CMK (cell line): ENCODE data around the gene EEA1.

Experiments
- DNase-seq: peaks from one replicate; pipeline ENCODE4 v3.0.0-alpha.2; 2010; ENCODE audit warnings: low read depth

The EEA1 gene

DNA sequence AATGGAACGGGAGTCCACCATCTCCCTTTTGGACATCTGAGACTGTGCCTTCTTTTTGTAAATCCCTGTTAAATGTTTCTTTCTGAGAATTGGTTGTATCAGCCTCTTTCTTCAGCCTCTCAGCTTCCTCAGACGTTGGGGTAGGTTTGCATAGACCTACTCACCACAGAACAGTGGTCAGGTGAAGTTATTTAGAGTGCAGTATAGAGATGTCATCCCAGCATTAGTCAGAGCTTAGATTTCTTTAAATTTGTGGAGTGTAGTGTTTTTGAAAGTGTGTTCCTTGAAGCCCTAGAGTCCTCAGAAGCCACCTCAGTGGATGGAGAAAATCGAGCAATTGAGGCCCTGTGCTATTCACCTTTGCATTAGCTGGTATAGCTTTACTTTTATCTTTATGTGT is 8.9 kb upstream of the EEA1 start:
- no peak for DNase-seq

DNA sequence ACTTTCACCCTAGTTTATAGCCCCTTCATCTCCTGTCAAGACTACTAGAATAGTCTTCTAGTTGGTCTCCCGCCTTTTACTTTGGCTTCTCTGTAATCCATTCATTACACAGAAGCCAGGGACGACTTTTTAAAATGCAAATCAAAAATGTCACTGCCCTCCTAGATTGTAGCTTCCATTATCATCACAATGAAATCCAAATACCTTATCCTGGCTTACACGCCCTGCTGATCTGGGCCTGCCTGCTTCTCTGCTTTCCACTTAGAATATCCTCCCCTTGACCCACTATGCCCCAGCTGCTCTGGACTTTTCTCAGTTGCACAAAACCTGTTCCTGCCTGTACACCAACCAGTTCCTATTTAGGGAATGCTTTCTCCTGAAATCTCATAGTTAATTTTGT is 4.5 kb upstream of the EEA1 start:
- no peak for DNase-seq

DNA sequence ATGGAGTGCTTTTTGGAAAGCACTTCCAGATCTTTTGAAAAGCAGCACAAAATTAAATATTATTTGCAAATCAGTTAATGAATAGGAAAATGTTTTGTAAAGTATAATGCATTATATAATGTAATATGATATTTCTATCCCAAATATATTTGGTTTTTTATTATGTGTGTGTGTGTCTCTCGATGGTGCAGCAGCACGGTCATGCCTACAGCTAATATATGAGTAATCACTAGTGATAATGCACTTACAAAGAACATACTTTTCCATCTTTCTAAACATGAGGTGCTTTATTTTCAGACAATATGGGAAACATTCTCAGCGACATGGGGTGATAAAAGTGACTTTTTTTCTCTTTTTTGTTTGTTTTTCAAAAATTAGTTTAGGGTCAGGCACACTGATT is 1.3 kb upstream of the EEA1 start:
- no peak for DNase-seq

DNA sequence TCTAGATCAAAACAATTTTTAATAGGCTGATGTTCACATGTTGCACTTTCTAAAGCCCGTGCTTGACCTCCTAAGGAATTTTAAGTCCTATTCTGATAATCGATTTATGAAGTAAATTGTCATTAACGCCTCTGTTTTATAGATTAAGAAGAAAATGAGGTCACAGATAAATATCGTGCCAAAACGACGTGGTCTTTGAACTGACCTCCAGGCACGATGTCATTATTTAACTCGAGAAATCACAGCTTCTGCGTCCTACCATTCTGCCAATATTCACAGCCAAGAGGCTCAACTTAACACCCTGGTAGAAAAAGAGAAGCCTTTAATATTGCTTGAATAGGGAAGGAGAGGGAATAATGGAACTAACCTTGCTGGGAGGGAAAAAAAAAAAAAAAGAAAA is 888 bp upstream of the EEA1 start:
- DNase-seq = no peak

DNA sequence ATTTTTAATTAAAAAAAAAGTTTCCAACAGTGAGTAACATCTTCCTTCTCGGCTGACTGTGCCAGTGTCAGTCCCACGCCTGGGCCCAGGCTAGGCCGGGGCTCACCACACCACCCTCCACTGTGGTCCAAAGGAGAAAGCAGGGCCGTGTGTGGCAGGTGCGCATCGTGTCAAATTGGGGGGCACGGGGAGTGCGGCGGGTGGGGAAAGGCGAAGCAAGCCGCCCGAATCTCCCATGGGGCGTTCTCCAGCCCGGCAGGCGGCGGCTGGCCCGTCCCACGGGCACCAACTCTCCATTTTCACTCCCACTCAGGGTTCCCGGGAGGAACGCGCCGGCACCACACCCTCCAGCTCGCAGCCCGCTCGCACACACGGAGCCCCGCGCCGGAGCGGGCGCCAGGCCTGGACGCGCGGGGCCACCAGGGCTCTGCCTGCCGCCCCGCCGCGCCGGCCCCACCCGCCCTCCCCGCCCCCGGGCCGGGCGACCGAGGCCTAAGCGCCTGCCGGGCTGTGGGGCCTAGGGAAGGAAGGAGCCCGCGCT is 604 bp downstream of the EEA1 start:
- no peak for DNase-seq

DNA sequence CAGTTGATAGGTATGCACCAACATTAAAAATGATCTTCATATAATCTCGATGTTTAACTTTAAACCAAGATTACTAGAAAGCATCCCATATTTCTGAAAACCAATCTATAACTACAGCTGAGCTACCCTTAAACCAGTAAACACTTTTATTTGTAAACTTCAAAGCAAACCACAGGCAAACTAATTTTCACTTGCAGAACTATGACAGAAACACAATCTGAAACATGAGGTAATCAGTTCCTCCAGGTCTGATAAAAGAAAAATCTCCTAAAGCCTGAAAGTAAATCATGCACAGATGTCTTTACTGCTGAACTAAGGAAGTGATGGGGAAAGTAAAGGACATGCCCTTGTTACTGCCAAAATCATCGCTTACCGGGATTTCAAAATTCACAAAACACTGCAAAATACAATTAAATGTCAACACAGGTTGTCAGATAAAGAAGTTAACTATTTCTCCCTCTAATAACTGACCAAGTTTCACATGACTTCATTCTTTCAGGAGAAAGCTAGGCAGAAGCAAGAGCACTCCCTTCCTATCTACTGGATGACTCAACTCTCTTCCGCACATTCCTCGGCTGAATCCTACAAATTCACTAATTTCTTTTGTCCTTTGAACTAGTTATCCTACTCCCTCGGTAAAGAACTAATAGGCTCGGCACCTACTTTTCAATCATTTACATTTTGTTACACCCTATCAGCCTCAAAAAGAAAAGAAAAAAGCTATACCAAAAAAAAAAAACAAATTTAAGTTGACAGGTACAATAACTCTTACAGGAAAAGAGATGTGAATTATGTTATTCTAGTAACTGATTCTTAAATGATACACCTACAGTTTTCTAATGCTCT is 1.4 kb downstream of the EEA1 start:
- DNase-seq = no peak

DNA sequence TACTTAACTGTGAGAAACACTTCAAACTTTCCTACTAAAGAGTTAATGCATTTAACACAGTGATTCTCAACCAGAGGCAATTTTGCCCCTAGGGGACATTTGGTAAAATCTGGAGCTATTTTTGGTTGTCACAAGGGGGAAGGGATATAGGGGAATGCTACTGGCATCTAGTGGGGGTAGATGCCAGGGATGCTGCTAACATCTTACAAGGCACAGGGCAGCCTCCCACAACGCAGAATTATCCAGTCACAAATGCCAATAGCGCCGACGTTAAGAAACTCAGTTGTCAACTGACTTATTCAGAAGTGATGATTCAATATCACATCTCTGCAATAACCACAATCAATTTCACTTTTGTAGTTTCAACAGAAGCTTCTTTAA is 2.0 kb downstream of the EEA1 start:
- no peak for DNase-seq

DNA sequence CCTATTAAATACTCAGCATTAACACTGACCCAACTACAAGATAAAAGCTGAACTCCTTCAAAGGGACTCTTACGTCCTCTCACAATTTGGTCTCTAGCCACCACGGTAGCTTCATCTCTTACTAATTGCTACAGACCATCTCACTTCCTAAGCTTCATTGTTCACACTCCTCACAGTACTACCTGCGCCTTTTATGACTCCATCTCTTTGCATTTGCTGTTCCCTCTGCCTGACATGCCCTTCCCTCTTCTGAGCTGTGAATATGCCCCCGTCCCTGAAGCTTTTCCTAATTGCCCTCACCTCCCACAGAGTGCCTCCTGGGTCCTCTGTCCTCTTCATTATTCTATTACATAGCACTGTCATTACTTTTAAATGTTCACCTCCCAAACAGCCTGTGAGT is 2.5 kb downstream of the EEA1 start:
- no peak for DNase-seq

DNA sequence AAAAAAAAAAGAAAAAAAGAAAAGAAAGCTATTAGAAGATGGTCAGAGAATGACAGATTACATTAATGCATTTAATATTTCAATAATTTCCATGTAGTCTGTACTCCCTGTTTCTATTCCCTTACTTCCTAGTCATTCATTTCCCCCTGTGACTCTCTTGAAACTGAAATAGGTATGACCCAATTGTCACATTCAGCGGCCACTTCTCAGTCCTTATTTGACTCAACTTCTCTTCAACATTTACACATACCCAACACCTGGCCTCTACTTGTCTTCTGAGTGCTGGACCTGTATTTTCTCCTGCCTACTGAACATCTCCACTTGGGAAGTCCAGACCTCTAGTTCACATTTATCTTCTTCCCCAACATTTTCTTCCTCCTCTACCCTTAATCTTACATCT is 7.2 kb downstream of the EEA1 start:
- no peak for DNase-seq

DNA sequence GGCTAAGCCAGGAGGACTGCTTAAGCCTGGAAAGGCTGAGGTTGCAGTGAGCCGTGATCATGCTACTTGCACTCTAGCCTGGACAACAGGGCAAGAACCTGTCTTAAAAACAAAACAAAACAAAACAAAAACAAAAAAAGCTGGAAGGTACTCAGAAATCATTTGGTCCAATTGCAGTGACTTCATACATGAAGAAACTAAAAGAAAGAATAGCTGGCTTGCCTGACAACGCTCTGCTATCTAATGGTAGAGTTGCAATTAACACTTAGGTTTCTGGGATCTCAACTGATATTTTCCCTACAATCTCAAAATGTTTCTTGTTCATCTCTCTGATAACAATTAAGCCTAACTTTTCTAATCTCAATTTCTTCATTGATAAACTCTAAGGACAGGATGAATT is 13.7 kb downstream of the EEA1 start:
- DNase-seq = no peak

DNA sequence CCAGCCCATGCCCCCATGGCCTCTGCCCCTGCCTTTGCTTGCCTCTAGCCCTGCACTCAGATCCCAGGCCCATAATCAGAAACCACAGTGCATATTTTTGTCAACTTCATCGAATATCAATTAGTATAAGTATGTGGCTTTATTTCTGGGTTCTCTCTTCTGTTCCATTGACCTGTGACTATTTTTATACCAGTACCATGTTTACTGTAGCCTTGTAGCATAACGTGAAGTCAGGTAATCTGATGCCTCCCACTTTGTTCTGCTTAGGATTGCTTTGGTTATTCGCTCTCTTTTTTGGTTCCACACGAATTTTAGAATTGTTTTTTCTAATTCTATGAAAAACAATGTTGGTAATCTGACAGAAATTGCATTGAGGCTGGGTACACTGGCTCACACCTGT is 14.9 kb downstream of the EEA1 start:
- no peak for DNase-seq

DNA sequence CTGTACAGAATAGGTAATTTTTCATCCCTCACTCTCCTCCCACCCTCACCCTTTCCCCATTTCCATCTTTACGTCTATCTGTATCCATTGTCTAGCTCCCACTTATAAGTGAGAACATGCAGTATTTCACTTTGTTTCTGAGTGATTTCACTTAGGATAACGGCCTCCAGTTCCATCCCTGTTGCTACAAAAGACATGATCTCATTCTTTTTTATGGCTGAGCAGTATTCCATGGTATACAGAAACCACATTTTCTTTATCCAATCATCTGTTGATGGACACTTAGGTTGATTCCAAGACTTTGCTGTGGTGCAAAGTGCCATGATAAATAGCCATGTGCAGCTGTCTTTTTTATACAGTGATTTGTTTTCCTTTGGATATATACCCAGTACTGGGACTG is 16.4 kb downstream of the EEA1 start:
- DNase-seq = no peak

DNA sequence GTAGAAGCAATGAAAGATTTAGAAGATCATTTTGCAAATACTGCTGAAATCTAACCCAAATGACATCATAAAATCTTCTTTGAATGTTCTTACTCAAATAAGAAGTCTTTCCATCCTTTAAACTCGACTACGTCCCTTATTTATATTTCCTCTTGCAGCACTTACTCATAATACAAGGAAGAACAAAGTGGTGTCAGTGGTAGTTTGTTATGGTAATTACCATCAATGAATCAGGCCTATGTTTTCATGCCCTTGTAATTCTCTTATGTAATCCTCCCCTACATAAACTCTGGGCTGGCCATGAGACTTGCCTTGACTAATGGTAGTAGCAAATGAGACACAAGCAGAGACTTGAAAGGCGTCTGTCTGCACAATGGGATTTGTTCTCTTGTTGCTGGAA is 17.0 kb downstream of the EEA1 start:
- no peak for DNase-seq

DNA sequence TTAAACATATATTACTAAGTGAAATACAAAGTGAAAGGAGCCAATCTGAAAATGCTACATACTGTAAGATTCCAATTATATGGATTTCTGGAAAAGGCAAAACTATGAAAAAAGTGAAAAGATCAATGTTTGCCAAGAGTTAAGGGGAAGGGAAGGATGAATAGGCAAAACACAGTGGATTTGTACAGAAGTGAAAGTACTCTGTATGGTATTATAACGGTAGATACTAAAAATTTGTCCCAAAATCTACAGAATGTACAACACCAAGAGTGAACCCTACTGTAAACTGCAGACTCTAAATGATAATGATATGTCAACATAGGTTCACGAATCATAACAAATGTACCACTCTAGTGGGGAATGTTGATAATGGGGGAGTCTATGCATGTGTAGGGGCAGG is 17.8 kb downstream of the EEA1 start:
- DNase-seq = no peak

DNA sequence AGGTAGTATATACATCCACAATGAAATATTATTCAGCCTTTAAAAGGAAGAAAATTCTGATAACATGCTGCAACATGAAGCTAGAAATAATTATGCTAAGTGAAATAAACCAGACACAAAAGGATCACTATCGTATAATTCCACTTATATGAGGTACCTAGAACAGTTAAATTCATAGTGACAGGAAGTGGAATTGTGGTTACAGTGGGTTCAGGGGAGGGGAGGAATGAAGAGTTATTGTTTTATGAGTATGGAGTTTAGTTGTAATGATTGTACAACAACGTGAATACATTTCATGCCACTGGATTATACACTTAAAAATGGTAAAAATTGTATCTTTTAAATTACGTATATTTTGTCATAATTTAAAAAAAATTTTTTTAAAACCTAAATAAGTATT is 21.0 kb downstream of the EEA1 start:
- DNase-seq = no peak

DNA sequence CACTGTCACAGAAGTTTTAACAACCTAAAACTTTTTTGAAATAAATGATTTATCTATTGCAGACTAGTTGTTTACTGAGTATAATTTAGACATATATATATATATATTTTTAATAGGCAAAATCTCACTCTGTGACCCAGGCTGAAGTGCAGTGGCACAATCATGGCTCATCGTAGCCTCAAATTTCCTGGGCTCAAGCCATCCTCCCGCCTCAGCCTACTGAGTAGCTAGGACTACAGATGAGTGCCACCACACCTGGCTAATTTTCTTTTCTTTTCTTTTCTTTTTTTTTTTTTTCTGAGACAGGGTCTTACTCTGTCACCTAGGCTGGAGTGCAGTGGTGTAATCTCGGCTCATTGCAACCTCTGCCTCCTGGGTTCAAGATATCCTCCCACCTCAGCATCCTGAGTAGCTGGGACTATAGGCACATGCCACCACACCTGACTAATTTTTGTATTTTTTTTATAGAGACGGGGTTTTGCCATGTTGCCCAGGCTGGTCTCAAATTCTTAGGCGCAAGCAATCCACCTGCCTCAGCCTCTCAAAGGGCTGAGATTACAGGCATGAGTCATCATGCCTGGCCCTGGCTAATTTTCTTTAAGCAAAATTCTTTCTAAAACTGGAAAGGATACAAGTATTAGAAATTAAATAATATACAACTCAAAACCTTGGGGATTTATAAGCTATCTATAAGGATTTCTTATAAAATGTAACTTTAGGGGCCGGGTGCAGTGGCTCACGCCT is 23.1 kb downstream of the EEA1 start:
- DNase-seq = no peak

DNA sequence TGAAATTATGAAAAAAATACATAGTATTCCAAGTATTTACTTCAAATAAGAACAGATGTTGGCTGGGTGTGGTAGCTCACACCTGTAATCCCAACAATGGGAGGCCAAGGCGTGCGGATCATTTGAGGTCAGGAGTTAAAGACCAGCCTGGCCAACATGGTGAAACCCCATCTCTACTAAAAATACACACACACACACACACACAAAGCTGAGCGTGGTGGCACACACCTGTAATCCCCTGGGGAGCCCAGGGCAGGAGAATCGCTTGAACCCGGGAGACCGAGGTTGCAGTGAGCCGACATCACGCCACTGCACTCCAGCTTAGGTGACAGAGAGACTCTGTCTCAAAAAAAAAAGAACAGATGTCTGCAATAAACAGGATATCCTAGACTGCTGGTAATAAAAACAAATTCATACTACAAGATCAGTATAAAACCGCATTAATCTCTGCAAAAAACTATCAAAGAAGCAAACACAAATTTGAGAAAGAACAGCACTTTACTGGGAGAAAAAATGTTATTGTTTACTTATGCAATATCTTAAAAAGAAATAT is 23.8 kb downstream of the EEA1 start:
- DNase-seq = no peak

DNA sequence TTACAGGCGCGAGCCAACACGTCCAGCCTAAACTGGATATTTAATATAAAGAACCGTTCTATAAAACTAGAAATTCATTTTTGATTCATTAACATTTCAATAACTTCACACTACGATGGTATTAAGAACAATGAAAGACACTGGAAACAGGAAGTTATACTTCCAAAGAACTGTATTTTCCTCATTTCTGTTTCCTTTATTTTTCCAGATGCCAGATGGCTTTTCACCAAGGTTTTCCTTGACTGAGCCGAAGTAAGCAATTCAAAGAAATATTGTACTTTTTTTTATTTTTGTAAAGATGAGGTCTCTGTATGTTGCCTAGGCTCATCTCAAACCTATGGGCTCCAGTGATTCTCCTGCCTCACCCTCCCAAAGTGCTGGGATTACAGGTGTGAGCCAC is 28.2 kb downstream of the EEA1 start:
- DNase-seq = no peak

DNA sequence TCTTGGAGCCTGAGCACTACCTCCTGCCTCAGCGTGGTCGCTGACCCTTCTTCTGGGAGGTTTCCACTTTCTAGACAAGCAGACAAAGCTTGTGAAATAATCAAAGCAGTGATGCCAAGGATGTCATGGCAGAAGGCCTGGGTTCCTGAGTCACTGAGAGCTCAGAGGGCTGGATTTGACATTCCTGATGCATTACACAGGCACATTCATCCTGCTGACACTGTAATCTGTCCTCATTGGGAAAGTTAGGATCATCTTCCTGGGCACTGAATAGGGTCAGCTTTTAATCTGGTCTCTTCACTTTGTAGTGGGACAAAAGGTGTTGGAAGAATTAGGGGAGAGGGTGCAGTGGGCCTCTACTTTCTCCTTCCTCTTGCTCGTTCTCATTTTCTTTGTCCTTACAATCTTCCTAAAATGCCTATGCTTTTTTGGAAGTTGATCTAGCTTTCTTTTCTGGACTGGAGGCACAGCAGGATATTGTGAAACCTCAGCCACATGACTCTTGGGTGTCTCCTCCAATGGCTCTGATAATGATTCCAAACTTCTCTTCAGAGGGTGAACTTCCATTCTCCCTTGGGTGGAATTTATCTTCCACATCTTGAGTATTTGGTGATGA is 29.6 kb downstream of the EEA1 start:
- DNase-seq = no peak

DNA sequence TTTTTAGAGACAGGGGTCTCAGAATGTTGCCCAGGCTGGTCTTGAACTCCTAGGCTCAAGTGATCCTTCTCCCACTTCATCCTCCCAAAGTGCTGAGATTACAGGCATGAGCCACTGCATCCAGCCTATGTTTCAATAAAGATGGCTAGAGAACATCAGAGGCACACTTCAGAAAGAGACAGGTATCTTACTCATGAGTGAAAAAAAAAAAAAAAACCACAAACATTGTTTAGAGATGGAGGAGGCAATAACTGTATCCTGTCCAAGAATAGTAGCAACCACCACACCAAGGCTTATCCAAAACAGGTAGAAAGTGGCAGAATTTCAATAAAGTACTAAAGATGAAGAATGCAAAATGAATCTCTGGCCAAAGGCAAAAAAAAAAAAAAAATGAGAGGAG is 30.3 kb downstream of the EEA1 start:
- DNase-seq = no peak

DNA sequence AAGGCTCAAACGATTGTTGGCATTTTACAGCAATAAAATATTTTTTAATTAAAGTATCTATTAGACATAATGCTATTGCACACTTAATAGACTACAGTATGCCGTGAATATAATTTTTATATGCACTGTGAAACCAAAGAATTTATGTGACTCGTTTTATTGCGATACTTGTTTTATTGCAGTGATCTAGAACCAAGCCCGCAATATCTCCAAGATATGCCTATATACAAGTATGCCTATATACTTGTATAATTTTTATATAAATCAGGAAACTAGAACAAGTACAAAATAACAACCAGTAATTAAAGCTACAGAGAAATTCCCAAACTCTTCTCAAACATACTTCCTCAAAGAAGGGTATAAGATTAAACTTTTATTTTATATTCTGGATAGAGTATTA is 31.3 kb downstream of the EEA1 start:
- DNase-seq = no peak

DNA sequence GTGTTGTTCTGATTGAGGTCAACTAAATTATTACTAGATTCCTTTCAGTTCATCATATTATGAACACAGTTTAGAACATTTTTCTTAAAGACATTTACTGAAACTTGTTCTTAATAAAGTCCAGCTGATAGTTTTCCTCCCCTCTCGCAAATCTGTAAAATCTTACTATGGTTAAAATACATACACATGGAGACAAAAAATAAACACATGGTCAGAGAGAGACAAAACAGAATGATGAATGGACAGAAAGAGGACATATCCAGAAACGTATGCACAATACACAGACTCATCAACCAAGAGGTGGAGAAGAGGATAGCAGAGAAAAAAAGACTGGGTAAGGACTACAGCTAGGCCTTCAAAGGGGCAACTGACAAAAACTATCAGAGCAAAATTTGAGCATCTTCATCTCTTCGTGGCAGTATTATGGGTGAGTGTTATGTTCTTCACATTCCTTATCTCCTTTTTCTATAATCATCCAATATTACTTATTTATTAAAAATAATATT is 38.4 kb downstream of the EEA1 start:
- no peak for DNase-seq

DNA sequence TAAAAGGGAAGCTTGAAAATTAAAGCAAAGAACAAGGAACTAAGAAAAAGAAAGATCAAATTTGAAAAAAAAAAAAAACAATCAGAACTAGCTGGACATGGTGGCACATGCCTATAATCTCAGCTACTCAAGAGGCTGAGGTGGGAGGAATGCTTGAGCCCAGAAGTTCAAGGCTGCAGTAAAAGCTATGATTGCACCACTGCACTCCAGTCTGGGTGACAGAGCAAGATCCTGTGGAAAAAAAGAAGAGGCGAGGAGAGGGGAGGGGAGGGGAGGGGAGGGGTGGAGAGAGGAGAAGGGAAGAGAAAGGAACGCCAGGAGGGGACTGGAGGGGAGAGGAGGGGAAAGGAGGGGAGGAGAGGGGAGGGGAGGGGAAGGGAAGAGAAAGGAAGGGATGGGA is 43.0 kb downstream of the EEA1 start:
- no peak for DNase-seq
